GM19438 (cell line): ENCODE data around the gene SUN5.

Experiments
- ATAC-seq: cut with Tn5 transposase; IDR thresholded peaks from one replicate; pipeline ENCODE4 v1.9.1; 2021; ENCODE audit warnings: low read depth; ENCODE audit not compliant: unreplicated experiment

Gene SUN5

DNA sequence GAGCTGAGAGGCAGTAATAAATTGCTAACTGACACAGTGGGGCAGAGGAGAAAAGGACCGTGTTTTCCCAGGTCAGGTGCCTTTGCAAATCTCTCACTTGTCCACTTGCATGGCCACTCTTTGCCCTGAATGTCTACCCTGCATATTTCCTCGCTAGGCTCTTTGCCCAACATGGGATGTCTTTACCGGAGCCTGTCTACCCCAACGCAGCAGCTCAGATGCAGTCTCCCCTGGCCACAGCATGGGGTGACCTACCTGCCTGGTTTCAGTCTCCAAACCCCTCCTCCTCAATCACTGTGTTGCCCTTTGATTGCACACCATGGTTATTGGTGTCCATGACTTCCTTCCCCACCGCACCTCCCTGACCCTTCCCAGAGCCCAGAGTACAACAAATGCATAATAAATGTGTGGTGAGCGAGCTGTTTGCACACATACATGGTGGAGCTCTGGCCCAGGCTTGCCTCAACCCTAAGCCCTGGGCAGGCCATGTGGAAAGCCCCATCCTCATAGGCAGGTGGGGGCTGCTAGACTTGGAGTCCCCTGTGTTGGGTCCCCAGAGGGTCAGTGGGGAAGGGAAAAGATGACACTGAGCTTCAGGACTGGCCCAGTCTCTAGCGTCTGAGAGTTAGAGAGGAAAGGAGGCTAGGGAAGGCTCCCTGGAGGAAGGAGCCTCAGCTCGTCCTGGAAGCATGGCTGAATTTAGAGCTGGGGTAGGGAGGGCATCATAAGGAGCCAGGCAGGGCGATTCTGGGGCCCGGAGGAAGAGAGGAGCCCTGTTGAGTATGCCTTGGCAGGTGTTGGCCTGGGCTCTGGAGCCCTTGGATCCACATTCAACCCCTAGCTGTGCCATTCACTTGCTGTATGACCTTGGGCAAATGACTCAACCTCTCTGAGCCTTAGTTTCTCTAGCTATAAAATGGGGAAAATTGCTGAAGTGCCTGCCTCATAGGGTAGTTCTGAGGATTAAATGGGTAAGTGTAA lies 22.8 kb upstream of the SUN5 start:
- no peak for ATAC-seq

DNA sequence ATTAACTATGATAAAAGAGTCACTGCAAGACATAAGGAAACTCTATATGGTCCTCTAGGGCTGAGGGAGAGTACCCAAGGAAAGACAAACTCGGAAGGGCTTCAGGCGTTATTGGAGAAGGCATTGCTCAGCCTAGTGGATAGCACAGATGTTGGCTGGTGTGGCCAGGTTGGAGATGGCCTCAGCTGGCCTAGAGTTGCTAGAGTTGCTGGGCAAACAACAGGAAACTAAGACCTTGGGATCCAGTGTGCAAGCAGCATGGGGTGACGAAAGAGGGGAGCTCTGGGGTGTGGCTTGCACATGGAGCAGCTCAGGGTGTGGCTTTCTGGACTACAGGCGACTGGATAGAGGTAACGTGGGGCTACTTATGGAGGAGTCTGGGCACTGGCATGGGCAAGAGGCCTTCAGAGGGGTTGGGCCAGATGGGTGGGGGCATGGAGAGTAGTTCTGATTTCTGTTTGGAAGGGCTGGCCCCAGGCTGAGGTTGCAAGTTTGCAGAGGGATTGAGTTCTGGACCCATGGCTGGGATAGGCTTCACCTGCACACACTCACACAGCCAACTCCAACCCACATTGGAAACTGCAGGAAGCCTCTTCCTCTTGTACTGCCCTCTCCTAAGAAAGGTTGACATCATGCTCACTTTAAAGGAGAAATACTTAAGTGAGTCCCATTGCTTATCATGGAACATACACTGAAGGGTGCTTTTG lies 22.0 kb upstream of the SUN5 start:
- no peak for ATAC-seq

DNA sequence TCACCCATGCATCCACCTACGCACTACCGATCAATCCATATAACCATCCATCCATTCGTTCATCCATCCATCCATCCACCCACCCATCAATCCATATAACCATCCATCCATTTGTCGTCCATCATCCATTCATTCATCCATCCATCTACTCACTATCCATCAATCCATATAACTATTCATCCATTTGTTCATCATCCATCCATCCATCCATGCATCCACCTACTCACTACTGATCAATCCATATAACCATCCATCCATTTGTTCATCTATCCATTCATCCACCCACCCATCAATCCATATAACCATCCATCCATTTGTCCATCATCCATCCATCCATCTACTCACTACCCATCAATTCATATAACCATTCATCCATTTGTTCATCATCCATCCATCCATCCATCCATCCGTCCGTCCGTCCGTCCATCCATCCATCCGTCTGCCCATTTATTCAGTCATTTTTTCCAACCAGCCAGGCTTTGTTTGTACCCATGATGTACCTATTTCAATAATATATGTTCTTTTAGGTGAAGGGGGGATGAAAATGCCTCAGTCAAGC lies 21.2 kb upstream of the SUN5 start:
- no peak for ATAC-seq

DNA sequence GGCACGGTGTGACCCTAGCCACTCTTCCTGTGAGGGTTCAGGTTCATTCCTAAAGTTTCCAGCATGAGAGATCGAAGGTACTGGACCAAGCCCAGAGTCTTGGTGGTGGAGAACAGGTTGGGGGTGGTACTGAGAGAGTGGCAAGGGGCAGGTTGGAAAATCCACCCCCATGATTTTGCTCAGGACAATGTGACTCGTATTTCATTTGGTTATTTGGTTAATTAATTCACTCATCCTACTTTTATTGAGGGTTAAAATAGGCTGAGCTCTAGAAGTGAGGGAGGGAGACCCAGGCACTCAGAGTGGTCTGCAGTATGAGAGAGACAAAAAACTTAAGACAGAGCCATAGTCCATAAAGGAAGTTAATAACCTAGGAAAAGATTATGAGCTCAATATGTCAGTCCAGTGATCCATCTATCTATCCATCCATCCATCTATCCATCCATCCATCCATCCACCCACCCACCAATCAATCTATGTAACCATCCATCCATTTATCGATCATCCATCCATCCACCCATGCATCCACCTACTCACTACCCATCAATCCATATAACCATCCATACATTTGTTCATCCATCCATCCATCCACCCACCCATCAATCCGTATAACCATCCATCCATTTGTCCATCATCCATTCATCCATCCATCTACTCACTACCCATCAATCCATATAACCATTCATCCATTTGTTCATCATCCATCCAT lies 20.5 kb upstream of the SUN5 start:
- ATAC-seq: no peak

DNA sequence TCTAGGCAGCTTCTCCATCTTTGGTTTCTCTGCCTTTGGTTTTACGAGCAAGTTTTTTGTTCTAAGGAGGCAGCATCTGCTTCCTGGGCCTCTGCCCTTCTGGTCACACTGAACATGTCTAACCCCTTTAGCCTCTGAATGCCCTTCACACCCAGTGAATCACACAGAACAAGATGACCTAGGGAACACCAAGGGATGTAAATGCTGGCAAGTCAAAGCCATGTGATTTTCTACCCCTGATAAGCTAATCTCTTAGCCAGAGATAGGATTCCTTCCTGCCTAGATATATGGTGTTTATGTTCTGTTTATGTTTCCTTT lies 20.0 kb upstream of the SUN5 start:
- ATAC-seq: no peak

DNA sequence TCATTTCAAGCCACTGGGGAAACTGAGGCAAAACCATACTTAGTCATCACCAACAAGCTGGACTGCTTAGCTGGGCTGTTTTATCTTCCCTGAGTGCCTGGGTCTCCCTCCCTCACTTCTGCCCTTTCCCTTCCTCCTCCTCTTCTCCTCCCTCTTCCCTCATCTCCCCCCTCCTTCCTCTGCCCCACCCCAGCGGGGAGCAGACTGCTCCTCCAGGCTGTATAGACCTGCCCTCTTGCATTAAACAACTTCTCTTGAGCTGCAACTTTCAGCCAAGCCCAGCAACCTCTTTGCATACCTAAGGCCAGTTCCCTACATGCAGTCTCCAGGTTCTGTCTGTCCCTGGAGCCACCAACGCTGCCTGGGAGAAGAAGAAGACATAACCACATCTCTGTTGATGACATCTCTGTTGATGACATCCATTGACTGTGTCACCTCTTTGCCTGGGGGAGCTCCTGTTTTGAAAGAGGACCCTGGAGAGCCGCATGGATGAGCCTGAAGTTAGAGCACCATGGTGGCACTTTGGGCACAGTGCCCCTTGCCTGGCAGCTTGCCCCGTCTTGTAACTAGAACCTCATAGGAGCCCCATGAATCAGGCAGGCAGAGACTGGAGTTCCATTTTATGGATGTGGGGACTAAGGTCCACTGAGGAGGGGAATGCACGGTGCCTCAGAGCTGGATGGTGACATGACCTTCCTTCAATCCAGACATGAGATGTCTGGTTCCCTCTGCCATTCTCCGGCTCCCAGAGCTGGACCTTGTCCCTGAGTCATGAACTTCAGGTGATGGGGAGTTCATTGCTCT lies 19.4 kb upstream of the SUN5 start:
- no peak for ATAC-seq

DNA sequence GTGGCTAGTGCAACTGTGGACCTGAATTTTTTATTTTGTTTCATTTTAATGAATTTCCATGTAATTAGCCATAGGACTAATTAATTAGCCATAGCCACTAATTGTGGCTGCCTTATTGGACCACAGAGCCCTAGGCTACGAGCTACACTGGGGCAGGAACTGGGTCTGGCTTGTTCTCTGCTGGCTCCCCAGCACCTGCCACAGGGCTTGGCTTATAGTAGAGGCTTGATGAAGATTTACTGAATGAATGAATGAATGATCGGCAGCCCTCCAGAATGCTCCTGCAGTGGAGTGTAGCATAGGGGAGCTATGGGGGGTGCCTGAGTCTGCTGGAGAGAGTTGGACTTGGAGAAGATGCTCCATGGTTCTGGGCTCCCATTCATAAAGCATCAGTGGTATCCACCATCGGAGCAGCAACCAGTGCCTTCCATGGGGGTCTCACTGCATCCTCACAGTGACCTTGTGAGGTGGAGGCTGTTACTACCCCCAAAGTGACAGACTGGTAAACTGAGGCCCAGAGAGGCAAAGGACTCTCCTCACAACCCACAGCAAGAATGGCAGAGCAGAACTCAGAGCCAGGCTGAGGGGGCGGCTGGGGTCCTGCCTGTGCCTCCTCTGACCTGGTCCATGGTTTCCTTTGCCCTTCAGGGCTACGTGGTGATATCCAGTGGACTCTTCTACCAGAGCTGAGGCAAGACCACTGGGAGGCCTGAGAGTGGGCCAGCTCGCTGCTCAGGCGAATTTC lies 18.6 kb upstream of the SUN5 start:
- ATAC-seq: no peak

DNA sequence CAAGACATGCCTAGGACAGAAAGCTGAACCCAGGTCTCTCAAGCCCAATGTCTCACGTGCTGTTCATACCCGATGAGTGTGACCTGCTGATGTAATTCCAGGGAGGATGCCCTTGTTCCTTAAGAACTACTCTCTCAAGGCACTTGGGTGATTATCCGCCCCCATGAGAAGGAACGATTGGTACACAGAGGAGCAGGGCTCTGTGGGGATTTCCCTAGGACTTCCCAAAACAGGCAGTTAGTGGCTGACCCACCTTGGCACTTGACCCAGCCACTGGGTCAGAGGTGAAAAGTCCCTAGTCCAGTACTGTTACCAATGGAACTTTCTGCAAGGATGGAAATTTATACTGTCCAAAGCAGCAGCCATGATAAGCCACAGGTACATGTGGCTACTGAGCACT lies 18.1 kb upstream of the SUN5 start:
- no peak for ATAC-seq

DNA sequence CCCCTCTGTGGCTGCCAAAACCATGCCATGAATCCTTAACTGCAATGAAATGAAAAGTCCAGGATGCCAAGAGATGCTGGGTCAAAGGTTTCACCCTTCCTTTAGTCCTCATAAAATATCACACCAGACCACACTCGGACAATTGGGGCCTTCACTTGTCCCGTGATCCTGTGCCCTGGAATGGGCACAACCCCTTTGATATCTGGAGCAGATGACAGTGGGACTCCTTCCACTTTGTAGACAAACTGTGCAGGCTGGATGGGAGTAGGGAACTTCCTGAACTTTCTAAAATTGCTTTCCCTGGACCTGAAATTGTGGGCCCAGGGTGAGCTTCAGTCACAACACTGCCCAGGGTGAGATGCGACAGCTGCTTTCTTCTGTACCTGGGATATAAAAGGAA lies 17.6 kb upstream of the SUN5 start:
- no peak for ATAC-seq

DNA sequence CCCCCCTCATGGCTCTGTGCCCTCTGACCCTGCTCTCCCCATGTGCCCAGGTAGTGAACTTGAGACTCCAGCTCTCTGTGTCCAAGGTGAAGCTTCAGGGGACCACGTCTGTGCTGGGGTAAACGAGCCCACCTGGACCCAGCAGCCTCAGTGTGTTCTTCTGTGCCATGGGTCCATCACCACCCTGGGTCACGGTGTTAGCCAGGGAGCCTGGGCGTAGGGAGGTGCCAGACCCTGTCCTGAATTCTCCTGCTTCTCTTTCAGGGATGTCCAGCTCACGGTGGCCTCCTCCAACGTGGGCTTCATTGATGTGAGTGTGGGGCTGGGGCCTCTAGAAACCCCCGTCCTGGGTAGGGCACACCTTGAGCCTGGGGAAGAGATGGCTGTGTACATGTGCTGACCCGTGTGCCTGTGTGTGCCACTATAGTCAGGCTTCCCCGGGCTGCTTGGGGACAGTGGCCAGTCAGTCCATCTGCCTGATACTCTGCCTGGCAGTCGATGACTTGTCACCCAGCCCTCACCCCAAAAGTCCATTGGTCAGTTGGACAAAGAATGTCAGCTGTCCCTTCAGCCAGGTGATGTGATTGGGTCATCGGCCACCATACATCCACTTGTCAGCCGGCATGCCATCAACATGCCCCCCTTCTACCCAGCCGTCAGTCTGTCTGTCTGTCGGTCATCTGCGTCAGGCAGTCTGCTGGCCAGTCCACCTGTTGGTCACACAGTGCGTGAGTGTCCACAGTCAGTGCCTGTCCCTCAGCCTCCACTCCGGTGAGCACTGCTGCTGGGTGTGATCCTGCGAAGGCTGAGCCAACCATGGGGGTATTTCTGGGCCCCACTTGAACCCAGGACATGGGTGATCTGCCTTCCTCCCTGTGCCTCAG lies 16.3 kb upstream of the SUN5 start:
- no peak for ATAC-seq

DNA sequence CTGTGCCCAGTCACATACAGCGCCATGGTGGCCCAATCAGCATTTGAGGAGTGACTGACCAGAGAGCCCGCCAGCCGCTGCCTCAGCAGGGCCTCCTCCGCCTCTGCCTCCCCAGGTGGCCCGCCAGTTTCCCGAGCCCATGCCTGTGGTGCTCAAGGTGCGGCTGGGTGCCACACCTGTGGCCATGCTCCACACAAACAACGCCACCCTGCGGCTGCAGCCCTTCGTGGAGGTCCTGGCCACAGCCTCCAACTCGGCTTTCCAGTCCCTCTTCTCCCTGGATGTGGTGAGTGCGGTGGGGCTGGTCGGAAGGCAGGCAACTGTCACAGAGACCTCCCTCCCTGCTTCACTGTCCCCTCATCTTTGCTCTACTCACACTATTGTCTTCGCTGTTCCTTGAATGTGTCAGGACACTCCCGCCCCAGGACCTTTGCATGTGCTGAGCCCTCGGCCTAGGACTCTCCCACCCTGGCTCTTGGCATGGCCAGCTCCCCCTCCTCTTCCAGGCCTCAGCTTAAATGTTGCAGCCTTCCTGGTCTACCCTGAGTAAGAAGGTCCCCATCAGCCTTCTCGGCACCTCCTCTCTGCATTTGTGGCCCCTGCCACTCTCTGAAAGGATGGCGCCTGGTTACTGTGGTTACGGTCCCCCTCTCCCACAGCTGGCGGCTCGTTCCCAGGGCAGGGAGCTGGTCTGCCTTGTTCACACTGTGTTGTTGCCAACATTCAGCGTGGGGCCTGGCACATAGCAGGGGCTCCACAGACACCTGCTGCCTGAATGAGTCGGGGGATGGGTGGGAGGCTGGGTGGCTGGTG lies 15.4 kb upstream of the SUN5 start:
- no peak for ATAC-seq

DNA sequence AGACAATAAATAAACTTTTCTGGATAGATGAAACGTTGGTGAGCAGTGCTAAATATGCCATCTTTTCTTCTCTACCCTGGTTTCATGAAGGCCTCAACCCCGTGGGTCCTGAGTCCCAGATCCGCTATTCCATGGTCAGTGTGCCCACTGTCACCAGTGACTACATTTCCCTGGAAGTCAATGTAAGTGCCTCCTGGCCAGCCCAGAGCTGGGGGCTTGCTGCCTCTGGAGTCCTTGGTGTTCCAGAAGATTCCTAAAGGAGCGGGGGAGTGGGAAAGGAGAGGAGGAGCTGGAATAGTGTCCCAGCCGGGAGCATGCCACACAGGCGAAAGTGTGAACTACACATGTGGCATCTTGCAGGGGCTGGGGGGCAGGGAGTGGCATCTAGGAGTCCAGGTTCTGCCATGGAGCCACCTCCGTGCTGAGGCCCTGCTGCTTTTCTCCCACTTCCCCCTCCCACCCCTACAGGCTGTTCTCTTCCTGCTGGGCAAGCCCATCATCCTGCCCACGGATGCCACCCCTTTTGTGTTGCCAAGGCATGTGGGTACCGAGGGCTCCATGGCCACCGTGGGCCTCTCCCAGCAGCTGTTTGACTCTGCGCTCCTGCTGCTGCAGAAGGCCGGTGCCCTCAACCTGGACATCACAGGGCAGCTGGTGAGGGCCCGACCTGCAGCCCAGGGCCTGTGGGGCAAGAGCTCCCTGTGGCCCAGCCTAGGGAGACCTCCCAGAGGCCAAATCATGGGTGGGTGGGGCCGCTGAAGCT lies 14.1 kb upstream of the SUN5 start:
- no peak for ATAC-seq

DNA sequence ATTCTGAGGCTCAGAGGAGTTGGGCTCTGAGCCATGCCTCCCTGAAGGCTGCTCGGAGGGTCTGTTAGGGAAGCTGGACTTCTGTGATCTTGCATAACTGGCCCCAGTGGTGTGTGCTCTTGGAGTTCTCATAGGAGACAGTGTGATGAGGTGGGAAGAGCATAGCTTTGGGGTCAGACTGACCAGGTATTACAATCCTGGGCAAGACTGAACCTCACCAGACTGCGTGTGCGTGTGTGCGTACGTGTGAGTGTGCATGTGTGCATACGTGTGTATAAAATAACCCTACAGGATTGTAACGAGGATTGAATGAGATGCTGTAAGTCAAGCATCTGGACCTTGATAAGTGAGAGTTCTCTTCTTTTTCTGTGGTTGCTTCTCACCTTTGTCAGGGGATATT lies 13.3 kb upstream of the SUN5 start:
- ATAC-seq: no peak

DNA sequence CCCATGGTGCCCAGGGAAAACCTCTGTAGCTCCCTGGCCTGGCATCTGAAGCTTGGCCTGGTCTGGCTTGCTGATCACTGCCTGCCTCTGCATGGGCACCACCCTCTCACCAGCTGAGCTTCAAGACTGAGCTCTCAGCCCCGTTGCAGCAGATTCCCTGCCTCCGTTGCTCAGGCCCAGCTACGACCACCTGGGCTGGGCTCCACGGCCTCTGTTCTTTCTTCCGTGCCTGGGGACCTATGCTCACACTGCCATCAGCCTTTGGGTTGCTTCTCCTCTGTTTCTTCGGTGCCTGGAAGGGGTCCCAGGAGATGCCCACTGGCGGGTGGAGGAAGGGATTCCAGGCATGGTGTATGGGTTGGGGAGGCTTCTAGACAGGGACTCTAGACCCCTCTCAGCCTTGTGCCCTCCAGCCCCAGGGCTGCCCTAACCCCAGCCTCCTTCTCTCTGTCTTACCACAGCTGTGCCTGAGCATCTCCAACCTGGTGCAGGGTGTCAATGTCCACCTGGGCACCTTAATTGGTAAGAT lies 12.4 kb upstream of the SUN5 start:
- ATAC-seq: no peak

DNA sequence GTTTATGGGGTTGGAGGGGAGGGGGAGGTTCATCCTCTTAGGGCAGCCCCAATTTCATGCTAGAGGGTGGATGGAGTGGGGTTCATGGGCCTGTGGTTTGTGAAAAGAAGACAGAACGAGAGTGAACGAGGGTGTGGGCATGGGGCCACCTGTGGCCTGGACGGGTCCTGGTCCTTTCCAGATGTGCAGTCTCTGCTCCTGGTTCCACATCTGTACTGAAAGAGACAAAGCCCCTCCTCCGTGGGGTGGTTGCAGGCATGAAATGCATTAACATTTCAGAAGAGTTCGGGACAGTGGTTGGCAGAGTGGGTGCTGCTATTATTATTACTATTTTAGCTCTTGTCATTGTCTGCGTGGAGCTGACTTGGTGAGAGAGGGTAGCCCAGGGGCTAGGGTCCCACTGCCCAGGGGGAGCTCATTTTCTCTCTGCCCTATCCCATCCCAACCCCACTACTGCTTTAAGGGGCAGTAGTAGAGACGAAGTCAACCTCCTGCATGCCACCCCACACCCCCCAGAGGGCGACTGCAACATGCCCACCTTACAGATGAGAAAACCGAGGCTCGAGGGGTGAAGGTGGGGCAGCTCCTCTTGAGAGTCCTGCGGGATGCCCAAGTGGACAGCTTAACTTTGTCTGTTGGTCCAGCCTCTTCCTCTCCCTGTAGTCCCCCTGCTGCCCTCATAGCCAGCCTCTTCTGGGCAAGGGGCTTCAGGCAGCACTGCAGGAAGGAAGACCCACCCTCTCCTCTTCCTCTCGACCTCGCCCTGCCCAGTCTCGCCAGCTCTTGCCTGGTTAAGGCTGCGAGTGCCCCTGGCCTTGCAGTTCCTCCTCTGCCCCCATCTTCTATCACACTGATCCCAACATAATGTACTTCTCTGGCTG lies 11.7 kb upstream of the SUN5 start:
- ATAC-seq: no peak

DNA sequence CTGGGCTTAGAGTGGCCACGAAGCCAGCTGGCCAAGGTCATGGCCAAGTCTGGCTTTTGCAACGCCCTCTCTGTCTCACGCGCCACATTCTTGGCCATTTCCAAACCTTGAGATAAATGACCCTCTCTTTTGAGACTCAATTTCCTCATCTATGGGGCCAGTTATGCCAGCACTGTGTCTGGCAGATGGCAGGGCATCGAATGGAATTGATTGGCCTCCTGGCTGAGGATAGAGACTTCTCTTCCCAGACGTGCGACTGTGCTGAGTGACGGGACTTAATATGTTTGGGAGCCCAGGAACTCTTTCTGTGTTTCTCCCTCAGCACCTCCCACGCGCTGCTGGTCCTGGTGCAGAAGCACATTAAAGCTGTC lies 10.9 kb upstream of the SUN5 start:
- ATAC-seq: no peak
